ENCODE results near the gene ANGPTL4. TPM values are rescaled to one million over a fixed set of nuclear protein-coding genes. Genes with fewer than 3 reads are reported as not detected.

Gene ANGPTL4, protein sequence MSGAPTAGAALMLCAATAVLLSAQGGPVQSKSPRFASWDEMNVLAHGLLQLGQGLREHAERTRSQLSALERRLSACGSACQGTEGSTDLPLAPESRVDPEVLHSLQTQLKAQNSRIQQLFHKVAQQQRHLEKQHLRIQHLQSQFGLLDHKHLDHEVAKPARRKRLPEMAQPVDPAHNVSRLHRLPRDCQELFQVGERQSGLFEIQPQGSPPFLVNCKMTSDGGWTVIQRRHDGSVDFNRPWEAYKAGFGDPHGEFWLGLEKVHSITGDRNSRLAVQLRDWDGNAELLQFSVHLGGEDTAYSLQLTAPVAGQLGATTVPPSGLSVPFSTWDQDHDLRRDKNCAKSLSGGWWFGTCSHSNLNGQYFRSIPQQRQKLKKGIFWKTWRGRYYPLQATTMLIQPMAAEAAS
- total RNA-seq: 1.6 TPM

DNA sequence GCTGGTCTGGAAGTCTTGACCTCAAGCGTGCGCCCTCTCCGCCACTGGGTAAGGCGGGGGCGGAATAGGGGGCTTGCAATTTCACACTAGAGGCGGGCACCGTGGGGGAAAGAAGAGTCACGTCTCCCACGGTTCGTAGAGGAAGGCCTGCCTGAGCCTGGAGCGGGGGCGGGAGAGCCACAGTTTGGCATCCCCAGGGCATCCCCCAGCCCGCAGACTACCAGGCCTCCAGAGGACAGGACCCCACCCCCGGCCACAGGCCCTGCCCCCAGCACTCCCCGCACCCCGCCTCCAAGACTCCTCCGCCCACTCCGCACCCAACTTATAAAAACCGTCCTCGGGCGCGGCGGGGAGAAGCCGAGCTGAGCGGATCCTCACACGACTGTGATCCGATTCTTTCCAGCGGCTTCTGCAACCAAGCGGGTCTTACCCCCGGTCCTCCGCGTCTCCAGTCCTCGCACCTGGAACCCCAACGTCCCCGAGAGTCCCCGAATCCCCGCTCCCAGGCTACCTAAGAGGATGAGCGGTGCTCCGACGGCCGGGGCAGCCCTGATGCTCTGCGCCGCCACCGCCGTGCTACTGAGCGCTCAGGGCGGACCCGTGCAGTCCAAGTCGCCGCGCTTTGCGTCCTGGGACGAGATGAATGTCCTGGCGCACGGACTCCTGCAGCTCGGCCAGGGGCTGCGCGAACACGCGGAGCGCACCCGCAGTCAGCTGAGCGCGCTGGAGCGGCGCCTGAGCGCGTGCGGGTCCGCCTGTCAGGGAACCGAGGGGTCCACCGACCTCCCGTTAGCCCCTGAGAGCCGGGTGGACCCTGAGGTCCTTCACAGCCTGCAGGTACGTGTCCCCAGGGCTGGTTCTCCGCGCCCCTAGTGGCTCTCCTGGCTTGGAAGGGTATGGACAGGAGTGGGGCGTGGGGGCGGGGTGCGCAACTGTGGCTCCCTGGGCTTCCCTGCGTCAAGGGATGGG is at the start of gene ANGPTL4:
Gene ANGPTL4, plus strand, starts transcription at position 353 of the 969 bp plus-strand sequence. Its CDS starts 167 bp downstream, at position 520.

DNA sequence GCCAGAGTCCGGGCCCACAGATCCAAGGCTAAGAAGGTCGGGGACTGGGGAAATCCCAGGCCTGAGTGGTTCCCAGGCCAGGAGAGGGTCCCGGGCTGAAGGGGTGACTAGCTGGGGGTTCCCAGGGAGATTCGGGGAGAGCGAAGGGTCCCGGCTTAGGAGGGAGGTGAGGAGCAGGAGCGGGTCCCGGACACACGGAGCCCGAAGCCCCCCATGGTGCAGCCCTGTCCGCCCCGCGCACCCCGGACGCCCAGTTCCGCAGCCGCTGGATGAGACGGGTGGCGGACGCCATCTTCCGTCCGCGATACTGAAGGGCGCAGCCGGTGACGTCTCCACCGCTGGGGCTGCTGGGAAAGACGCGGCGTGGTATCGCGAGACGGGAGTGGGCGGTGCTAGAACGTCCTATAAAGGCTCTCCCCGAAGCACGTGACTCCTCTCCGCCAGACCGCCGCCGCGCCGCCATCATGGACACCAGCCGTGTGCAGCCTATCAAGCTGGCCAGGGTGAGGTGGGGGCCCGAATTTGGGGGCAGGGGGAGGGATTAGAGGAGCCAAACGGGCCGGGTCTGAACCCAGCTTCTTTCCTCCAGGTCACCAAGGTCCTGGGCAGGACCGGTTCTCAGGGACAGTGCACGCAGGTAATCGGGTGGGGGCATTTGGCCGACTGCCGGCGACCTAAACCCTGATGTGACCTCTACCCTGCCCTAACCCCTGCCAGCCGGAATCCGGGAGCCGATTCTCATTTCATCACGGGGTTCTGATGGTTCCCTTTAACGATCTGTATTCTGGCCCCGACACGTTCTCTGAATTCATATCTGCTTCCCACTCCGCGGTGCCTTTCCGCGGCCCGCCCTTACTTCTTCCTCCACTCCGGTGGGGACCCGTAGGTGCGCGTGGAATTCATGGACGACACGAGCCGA is 42.6 kb upstream of the ANGPTL4 start, which contains the start of the genes NDUFA7 and RPS28:
Gene NDUFA7, minus strand, starts transcription at position 309 of the 919 bp plus-strand sequence. Its CDS starts 17 bp downstream, at position 292.
Gene RPS28, plus strand, starts transcription at position 430 of the 919 bp plus-strand sequence. Its CDS starts 35 bp downstream, at position 465.

DNA sequence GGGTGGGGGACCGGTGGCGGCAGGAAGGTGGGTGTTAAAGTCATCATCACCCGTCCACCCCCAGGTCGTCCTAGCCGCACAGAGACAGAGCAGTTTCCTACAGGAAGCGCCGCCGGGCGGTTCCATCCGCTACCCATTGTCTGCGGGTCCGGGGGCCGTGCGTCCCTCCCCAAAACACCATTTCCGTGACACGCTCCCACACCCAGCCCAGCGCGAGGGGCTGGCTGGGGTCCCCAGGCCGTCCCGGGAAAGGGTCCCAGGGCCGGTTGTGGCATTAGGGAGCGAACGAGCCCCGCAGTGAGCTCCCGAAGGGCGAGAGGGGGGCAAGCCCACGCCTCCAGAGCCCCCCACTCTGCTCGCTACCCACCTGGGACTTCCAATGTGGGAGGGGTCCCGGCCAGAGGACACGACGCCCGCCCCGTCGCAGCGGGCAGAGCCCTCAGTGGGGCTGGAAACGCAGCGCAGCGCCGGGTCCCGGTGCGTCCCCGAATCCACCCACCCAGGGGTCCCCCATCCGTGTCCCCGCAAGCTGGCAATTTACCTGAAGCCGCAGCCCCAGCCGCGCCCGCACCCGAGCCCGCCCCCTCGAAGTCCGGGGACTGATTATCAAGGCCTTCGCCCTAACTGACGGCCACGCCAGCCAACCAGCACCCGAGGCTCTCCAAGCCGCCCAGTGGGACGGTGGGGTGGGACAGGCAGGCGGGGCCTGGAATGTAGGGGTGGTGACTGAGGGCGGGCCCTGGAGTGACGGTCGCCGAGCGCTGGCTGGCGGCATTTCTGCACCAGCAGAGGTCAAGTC is 21.1 kb upstream of the ANGPTL4 start, which contains the start of gene KANK3:
Gene KANK3, minus strand, starts transcription at position 579 of the 799 bp plus-strand sequence. CDS start 5,434 bp downstream, outside the sequence.

DNA sequence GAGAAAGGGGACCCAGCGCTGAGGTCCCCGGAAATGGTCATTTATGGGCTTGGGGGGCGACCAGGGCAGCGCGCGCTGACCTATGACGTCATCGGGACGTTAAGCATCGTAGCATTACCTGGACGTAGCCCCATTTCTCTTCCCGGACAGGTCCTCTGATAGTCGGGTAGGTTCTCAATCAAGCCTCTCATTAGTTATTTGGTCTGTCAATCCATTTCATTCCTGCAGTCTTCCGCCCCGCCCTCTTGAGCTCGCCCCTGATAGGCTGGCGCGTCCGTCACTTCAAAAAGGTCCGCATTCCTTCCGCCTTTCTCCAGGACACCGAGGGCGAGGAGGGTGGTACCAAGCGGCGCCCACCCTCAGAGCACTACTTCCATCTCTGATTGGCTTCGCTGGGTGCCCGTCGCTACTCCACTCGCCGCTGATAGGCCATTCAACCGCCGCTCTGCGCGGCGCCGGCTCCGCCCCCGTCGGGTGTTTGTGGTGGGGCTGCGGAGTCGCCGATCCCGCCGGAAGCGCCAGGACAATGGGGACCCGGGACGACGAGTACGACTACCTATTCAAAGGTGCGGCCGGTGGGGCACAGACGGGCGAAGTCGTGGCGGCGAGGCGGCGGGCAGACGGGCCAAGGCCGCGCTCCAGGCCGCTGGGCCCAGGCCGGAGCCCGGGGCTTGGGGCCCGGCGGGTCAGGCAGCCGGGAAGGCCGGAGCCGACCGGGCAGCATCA is 26.1 kb downstream of the ANGPTL4 start, which contains the start of gene RAB11B:
Gene RAB11B, plus strand, starts transcription at position 470 of the 726 bp plus-strand sequence. Its CDS starts 57 bp downstream, at position 527.

DNA sequence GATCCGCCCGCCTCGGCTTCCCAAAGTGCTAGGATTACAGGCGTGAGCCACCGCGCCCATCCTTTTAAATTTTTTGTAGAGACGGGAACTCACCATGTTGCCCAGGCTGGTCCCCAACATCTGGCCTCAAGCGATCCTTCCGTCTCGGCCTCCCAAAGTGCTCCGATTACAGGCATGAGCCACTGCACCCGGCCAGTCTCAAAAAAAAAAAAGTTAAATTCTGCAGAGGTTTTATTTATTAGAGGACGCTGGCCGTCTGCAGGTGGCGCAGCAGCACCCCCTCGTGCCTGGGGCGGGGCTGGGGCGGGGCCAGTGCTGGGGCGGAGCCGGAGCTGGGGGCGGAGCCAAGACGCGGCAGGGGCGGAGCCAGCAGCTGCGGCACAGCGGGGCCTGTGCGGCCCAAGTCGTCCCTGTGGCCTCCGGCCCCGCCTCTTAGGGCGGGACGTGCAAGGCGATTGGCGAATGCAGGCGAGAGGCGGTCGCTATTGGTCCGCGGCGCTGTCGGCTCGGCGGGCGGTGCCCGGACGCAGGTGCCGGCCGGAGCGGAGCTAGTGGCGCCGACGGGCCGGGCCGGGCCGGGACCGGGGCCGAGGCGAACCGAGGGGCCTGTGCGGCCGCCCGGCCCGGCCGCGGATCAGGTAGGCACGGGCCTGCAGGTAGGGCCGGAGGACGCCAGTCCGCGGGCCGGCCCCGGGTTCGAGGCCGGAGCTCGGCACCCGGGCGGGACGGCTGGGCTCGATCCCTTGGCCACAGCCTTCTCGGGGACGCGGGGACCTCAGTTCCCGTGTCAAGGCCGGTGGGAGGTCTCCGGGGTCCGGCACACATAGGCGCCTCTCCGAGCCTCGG is 49.1 kb downstream of the ANGPTL4 start, which contains the start of gene MARCHF2:
Gene MARCHF2, plus strand, starts transcription at position 523 of the 846 bp plus-strand sequence. CDS start 8,536 bp downstream, outside the sequence.

Small RNA genes within 50 kb of the gene (small RNA-seq; reads per million reads assigned to genes)
- gene MIR4999: 0.10 reads per million

Other genes with a start within 250 kb of the ANGPTL4 start
- gene FBN3, start 214.6 kb upstream of the ANGPTL4 start, total RNA-seq: 22.1 TPM
- 55.6 TPM for gene CERS4, start 154.8 kb upstream of the ANGPTL4 start, total RNA-seq
- 19.1 TPM for gene CD320, start 55.8 kb upstream of the ANGPTL4 start, total RNA-seq
- 8.3 TPM for gene NDUFA7, start 42.8 kb upstream of the ANGPTL4 start, total RNA-seq
- gene RPS28, start 42.7 kb upstream of the ANGPTL4 start, total RNA-seq: 104 TPM
- gene KANK3, start 20.9 kb upstream of the ANGPTL4 start, total RNA-seq: 6.0 TPM
- 122 TPM for gene RAB11B, start 26.2 kb downstream of the ANGPTL4 start, total RNA-seq
- 87.0 TPM for gene MARCHF2, start 49.1 kb downstream of the ANGPTL4 start, total RNA-seq
- gene HNRNPM, start 80.8 kb downstream of the ANGPTL4 start, total RNA-seq: 74.3 TPM
- gene PRAM1, start 138.5 kb downstream of the ANGPTL4 start, total RNA-seq: under 0.01 TPM
- gene ZNF414, start 150.0 kb downstream of the ANGPTL4 start, total RNA-seq: 3.7 TPM
- gene MYO1F, start 213.3 kb downstream of the ANGPTL4 start, total RNA-seq: 4.8 TPM
- 42.7 TPM for gene ADAMTS10, start 246.6 kb downstream of the ANGPTL4 start, total RNA-seq